Activated CD4-positive, CD25-positive, alpha-beta regulatory T cell treated with anti-CD3 and anti-CD28 coated beads, Interleukin-2, amount 50 U/mL, for 24 hours (primary cell): ENCODE data around the gene PEX26.
"Not testable (repeated sequence)": the region's sequence is repeated elsewhere in the genome, so short reads cannot be mapped to it uniquely, and the experiment has no call there.

Experiments used
- ATAC-seq, 2 donors: fragments of 150-1000 bp; cut with Tn5 transposase; one replicate each; pipeline ENCODE4 v1.10.0; 2021; ENCODE audit warnings: mild to moderate bottlenecking in 1 of 2, moderate library complexity in 1 of 2

The PEX26 gene

DNA sequence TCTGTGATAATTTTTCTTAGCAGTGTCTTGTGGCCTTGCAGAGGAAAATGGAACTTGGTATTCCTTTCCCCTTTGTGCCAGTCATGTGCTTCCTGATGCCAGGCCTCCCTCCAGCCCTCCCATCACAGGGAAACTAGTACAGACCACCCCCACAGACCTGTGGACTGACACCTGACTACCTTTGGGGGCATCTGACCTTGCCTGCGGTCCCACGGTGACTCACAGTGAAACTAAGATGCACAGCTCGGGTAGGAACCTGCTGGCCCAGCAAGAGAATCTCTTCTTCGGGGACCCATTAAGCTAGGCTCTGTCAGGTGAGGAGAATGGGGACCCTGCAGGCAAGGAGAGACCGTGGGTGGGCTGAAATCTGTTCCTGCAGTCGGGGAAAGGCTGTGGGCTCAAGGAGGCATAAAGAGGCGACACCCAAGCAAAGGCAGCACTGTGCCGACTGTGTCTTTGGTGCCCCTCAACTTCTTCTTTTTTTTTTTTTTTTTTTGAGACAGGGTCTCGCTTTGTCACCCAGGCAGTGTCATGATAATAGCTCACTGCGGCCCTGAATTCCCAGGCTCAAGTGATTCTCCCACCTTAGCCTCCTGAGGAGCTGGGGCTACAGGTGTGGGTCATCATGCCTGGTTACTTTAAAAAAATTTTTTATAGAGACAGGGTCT is 20.8 kb upstream of the PEX26 start:
- ATAC-seq: no peak

DNA sequence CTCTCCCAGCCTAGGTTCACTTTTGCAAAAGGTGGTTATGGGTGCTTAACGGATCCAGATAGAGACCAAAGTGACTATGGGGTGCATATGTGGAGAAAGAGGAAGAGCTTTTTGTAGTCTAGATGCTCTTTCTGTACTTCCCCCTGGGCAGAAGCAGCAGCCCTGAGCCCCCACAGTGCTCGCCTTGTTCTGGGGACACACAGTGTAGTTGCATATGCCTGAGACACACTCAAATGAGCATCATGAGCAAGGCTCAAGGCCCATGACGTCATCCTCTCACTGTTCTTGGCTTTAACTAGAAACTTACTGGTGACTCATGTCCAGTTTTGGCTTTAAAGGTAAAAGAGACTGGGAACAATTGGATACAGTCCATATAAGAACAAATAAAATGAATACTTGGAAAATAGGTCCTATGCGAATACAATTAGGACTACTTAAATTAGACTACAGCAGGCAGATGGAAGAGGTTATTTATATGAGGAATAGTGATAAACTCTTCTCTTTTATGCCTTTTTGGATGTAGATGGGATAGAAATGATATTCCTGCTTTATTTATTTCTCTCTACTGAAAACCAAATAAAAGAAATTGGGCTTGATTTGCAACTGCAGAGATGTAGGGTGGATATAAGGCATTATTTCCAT is 20.1 kb upstream of the PEX26 start:
- peak in 1 of 2 donors; percentile 38 for ATAC-seq

DNA sequence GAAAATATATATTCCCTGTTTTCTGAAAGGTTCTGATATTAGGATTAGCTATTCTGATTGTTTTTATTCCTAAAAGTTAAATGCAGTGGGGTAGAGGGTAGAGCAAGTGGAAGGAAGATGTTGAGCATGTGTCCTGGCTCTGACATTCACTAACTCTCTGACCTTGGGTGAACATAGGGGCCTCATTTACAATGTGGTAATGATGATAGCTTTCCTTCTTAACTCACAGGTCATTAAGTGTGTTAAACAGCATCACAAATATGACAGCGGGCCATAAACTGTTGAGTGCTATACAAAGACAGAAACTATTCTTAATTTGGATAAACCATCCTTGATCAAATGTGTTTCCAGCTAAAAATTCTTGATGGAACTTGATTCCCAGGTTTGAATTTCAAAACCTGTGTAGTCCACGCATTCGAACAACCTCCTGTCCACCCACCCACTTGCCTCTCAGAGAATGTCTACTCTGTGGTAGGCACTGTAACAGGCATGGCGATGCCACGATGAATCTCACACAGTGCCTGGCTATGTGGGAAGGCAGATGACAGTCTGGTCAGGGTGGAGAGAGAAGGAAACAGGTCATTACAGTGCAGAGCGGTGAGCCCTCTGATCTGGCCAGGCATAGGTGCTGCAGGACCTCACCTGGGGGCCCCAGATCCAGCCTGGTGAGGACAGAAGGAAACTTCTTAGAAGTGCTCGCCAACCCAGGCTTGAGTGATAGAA is 19.3 kb upstream of the PEX26 start:
- ATAC-seq: no peak

DNA sequence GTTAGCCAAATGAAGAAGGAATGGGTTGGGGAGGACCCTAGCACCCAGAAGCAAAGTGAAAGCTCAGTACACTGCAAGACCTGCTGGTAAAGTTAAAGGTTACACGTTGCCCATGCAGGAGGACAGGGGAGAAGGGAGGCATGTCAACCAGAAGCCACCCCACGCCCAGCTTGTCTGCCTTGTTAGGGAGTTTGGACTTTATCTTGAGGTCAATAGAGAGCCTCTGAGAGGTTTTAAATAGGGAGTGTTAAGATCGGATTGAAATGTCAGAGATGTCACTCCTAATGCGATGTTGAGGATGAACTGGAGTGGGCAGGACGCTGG is 18.7 kb upstream of the PEX26 start:
- no peak for ATAC-seq

DNA sequence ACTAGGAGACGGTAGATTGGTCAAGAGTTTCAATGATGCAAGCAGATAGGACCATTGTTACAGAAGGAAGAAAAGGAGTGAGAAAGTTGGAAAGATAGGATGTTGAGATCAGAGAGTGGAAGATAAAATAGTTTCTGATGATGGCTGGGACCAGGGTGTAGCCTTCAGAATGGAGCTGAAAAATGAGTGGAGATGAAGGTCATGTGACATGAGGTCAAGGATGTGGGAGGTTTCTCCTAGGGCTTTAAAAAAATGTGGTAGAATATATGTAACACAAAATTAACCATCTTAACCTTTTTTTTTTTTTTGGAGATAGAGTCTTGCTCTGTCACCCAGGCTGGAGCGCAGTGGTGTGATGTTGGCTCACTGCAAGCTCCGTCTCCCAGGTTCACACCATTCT is 18.3 kb upstream of the PEX26 start:
- no peak for ATAC-seq

DNA sequence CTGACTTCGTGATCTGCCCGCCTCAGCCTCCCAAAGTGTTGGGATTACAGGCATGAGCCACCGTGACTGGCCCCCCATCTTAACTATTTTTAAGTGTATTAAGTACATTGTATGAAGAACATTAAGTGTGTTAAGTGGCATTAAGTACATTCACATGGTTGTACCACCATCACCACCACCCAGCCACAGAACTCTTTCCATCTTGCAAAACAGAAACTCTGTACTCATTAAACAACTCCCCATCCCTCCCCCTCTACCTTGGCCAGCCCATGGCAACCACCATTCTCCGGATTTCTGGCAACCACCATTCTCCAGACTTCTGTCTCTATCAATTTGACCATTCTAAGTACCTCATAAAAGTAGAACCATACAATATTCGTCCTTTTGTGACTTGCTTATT is 17.8 kb upstream of the PEX26 start:
- no peak for ATAC-seq

DNA sequence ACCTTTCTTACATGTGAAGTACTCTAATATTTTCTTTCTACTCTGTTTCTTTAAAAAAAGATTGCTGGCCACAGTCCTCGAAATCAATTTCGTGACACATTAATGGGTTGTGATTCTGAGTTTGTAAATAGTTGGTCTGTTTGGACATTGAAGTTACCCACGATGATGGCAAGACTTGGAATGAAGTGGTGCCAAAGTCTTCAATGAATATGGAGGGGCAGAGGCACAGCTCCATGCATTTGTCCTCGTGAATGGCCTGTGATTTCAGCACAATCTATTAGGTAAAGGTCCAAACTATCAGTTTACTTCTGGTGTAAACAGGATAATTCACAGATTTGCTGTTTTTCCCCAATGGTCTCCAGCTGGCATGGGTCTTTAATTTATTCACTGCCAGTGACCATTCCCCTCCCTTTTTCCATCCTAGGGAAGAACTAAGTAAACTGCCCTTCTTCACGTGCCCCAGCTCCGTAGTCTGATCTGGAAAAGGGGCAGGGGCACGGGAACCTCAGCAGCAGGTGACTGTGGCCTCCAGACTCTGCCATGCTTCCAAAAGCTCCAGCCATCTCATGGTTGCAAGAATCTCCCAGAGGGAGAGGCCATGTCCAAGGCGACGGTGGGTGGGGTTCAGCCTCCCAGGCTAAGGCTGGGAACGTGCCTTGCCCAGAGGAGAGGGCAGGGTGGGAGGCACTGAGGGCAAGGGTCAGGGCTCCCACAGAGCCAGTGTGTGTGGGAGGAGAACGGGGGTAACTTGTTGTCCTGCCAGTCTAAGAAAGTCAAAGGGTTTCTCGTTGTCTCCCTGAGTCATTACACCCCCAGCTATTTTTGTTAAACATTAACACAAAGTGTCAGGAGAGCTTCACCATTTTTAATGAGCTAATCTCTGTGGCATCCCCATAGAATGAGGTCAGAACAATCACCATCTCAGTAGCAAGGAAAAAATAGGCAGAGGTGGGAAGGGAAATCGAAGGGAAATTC is 16.9 kb upstream of the PEX26 start:
- no peak for ATAC-seq

DNA sequence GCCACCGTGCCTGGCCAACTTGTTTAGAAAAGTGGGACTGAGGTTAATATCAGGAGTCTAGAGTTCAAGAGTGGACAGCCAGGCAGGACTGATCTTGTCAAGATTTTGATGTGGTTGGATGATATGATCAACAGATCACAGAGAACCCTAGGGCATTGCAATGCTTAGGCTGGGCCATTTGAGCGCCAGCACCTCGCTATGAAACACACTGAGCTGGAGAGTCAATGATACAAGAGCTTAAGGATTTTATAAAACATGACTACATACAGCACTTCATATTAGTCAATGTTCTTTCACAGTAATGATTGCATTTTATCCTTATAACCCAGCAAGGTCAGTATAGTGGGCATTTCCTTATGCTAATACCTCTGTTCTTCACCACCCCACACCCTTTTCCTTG is 15.4 kb upstream of the PEX26 start:
- no peak for ATAC-seq

DNA sequence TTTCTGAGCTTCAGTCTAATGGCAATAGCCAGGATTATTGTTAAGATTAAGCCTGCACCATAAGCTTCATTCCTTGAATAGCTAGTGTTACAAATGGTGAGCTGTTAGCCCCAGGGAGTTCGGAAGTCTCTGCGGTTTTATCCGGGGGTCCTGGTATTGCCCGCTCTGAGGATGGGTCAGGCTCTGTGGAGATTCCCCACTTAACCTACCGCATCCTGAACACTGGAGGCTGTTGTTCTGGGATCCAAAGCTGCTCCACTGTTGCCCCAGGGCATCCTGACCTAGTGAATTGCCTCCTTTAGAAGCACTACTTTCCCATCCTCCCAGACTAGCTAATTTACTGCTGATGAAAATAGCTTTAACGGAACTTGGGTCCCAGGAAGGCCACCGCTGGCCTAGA is 14.5 kb upstream of the PEX26 start:
- no peak for ATAC-seq

DNA sequence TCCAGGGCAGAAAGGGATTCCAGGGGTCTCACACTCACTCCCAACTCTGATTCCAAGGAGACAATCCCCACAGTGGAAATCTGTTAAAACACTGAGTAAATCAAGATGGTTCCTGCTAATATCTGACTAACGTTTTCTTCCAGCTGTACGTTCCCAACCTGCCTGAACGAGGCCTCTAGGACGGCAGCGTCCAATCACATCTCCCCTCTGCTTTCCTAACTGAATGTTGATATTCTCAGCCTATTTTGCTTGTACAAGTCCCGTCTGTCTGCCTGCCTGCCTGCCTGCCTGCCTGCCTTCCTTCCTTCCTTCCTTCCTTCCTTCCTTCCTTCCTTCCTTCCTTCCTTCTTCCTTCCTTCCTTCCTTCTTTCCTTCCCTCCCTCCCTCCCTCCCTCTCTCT is 14.1 kb upstream of the PEX26 start:
- ATAC-seq: not testable (repeated sequence)

DNA sequence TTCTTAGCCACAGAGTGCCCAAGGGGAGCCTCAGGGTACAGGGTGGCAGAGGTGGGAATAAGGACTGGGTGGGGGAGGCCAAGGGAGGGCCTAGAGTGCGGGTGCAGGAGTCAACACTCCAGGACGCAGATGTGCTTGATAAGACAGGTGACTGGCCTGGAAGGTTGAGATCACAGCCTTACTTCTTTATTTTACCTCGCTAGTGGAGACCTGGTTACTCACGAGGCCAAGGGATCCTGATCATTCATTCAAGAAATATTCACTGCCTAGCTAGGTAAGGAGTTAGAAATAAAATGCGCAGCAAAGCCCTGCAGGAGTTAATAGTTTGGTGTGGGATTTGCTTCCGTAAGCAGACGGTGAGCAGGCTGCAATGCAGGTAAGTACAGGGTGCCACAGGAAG is 13.2 kb upstream of the PEX26 start:
- ATAC-seq: no peak

DNA sequence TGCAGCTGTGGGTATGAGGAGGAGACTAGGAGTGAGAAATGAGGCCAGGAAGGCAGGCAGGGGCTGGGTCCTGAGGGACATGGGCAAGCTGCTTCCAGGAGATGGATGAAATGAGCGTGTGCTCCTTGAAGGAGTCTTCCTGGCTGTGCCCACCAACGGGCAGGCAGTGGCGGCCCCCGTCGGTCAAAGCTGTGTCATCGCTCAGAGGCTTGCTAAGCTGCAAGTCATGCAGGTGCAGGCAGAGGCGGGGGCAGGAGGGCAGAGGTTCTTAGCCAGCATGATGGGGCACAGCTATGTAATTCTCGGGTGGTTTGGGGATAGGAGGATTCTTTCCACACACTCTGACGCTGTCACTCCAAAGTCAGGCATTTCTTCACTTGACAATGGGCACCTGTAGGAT is 12.5 kb upstream of the PEX26 start:
- ATAC-seq: no peak

DNA sequence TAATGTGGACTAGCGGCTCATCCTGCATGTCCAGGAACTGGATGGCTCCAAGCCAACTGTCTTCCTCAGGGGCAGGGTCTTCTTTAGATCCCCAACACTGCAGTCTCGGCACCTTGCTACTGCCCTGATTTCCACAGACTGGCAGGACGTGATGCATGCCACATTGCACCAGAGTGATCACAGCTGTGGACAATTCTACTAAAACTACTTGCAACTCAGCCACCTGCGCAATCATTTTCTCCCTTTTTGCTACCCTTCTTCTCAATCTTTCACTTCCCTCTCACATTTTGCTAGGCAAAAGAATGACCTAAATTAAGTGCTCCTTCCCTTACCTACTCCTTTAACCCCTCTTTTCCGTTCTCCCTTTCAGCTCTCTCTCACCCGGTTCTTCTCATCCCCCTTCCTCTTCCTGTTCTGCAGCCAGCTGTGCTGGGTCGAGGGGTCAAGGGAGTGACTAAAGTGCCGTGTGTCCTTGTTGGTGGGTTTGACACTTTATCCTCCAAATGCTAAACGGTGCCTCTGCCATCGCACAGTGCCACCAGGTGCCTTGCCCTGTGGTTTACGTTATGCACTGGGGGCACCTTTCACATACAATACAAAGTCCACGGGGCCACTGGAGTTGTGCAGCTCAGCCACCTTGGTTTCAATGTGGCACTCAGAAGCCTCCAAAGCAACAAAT is 11.5 kb upstream of the PEX26 start:
- ATAC-seq: no peak

DNA sequence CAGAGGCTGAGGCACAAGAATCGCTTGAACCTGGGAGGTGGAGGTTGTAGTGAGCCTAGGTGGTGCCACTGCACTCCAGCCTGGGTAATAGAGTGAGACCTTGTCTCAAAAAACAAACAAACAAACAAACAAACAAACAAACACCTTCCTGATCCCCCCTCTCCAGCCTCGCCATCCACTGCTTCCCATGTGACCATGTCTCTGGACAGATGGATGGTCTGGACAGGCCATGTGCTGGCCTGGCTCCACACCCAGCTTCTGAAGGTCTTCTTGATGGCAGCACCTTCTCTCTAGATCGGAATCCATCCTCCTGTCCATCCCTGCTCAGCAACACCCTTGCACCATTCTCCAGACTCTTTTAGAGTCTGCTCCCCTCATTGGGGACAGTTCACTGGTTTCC is 10.7 kb upstream of the PEX26 start:
- ATAC-seq: no peak

DNA sequence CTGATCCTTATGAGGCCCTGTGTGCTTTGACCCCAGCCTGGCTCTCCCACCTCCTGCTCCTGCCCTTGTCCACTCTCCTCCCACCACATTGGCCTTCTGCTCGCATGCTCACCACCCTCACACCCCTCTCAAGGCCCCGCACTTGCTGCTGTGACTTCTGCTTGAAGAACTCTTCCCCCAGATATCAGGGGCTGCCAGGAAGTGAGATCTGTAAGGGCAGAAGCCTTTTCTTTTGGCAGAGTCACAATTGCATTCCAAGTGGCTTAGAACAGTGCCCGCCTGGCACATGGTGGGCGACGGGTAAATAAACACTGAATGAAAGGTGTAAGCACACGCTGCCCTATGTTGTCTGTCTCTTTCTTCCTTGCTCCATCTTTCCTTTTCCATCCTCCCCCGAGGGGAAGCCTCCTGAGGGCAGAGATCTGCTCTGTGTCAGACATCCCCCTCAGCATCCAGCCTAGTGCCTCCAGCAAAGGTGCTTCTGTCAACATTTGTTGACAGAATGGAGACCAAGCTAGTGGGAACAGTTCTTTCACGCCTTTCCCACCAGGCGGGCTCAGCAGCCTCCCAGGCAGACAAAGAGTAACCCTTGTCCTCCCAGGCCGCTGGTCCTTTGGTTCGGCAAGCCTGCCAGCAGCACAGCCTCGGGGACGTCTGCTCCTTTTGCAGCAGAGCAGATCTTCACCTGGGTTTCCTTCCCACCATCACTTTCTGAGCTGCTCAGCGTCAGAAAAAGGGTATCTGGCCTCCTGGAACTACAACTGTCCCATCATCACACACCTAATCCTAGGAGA is 10.0 kb upstream of the PEX26 start:
- ATAC-seq: no peak

DNA sequence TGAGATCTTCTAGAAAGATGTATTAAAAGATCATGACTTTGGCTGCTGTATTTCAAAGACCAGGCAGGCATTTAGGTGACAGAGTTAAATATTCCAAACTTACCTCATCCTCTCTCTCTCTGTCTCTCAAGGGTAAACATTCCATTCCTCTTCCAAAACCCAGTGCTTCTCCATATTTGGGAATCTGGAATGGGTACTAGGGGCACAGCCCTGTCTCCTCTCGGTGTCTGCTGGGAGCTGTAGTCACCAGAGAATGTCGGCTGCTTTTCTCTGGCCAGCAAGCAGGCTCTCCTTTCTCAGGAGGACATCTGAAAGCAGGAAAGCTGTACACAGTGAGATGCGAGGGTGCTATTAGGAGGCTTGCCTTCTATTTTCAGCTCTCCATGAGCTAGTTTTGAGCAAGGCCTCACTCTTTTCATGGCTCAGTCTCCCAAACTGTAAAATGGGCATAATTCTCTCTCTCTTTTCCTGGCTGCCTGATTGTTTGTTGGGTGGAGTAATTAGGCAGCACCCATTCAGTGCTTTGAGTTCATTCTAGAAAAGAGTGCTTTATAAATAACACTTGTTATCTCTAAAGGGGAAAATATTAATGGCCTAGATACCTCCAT is 9.3 kb upstream of the PEX26 start:
- no peak for ATAC-seq

DNA sequence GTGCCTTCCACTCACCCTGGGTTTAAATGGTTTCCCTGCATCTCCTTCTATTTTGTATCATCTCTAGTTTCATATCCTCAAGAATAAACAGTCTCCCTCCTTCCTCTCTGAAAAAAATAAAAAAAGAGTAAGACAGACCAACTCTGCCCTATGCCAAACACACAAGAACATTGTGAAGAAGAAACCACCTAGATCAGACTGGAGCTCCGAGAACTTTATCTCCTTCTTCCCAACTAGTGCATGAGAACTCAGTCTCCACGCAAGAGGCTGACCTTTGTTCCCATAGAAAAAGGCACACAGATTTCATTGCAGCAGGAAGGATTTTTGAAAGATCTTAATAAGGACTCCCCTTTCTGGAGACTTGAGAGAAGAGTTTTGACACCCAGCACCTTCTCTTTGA is 8.7 kb upstream of the PEX26 start:
- ATAC-seq: no peak

DNA sequence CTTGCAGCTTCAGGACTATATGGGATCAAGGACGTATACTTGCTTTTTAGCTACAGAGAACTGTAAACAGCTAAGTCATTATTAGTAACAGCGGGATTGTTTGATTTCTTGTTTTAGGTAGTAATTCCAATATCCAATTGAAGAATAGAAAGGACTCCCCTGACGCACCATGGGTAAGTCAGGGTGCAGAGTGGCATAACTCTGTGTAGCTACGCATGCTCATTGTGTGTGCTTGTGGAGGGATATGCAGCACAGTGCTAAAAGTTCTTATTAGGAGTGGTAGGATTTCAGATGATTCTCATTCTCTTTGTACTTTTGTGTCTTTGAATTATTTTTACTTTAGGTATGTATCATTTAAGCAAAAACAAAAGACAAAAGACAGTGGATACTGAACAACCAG is 7.7 kb upstream of the PEX26 start:
- ATAC-seq: no peak

DNA sequence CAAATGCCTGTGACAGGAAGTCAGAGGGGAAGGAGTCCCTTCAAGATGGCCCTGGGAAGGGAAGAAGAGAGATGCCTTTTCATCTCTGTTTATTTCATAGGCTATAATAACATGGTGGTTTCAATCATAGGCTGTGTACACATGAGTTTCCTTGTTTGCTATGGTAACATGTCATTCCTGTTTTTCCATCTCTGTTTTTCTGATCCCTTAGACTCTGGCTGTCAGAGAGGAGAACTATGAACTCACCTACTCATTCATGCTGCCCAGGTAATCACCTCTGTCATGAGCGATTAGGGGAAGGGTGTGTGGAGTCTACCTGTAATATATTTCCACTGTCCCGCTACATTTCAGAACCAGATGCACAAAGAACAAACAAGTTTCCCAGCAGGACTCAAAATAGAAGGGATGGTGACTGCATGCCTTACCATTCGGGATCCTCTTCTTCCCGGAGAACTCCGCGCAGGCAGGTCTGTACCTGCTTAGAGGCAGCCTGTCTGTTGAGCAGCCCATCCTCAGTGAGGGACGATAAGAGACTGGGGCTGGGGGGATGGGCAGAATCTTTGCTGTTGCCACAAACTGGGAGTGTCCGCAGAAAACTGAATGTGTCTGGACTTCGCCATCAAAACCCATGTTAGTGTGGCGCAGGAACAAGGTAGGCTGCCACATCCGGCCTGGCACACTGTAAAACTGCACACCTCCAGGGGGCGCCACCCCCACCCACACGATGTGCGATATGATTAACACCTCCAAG is 7.1 kb upstream of the PEX26 start:
- no peak for ATAC-seq

DNA sequence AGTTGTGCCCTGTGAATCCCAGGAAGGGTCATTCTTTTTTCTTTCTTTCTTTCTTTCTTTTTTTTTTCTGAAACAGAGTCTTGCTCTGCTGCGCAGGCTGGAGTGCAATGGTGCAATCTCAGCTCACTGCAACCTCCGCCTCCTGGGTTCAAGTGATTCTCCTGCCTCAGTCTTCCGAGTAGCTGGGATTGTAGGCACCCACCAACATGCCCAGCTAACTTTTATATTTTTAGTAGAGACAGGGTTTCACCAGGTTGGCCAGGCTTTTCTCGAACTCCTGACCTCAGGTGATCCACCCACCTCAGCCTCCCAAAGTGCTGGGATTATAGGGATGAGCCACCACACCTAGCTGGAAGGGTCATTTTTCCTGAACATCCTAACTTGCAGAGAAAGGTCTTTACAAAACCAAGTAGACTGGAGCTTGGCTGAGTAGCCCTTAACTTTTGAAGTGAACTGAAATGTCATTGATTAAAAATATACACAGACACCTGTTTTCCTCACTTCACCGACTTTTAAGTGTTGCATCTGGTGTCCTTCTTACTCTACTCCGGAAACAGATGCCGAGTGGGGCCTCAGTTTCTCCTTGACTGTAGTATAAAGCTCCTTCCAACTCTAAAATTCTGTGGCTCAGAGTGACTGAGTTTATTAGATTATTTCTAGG is 6.4 kb upstream of the PEX26 start:
- not testable (repeated sequence) for ATAC-seq
